Esophagus squamous epithelium (tissue), 4 donors: ENCODE data around the gene EXD2.

Experiments
- POLR2A ChIP-seq, 4 donors: fragments of 450-650 bp; IDR thresholded peaks; one replicate each; pipeline ENCODE4 v1.6.1; 2017; ENCODE audit warnings: antibody characterized with exemption in 4 of 4, mild to moderate bottlenecking in 4 of 4, moderate library complexity in 3 of 4
- TF ChIP-seq, protein P1 (sequence below), 6 experiments: fragments of 450-650 bp in 4 of 6; fragments of 200-600 bp in 2 of 6; sonication (generic) in 2 of 6; IDR thresholded peaks; one replicate each; pipeline ENCODE4 v1.5.1; 2016 to 2019; ENCODE audit warnings: antibody characterized with exemption in 6 of 6, mild to moderate bottlenecking in 4 of 6, moderate library complexity in 4 of 6

DNA sequence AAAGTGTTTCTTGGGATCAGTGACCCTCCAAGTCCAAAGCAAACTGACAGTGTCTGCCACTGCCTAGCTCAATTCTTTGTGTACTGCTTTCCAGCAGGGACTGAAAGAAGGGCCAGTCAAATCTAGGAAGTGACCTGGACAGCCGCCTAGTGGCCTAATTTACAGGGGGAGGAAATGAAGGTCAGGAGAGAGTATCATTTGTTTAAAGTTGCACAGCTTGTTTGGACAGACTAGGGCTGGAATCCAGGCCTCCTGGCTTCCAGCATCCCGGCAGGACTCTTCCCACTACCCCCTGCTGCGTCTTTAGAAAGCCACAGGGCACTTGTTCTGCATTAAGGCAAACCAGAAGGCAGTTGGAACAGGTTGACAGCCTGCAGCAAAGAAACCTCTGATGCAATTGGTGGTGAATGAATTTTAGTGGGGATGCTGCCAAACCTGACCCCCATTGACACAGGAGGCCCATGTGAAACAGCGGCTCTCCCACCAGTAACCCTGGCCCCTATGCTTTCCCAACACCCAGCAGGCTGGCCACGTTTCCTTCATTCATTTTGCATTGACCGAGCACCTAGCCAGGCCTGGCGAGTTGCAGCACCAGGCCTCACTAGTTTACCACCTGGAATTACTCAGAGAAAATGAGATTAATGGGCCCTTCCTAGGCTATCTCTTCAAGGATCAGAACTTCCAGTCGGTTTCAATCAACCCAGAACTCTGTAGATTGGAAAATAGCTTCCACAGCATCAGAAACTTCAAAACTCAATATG lies 96.9 kb downstream of the EXD2 start:
- TF ChIP-seq, protein P1, sequence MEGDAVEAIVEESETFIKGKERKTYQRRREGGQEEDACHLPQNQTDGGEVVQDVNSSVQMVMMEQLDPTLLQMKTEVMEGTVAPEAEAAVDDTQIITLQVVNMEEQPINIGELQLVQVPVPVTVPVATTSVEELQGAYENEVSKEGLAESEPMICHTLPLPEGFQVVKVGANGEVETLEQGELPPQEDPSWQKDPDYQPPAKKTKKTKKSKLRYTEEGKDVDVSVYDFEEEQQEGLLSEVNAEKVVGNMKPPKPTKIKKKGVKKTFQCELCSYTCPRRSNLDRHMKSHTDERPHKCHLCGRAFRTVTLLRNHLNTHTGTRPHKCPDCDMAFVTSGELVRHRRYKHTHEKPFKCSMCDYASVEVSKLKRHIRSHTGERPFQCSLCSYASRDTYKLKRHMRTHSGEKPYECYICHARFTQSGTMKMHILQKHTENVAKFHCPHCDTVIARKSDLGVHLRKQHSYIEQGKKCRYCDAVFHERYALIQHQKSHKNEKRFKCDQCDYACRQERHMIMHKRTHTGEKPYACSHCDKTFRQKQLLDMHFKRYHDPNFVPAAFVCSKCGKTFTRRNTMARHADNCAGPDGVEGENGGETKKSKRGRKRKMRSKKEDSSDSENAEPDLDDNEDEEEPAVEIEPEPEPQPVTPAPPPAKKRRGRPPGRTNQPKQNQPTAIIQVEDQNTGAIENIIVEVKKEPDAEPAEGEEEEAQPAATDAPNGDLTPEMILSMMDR (IDR thresholded peaks at IDR 0.05) = peak in 4 of 6 experiments; percentile 15 to 25 (median 24)
- TF ChIP-seq POLR2A (IDR thresholded peaks at IDR 0.05) = no peak
